GM12878 (cell line): ENCODE data around the gene ASB2. TPM values are rescaled to one million over a fixed set of nuclear protein-coding genes. Genes with fewer than 3 reads are reported as not detected.

Experiments used
- ATAC-seq: fragments of 200-7000 bp; cut with Tn5 transposase; 3 replicates; pipeline ENCODE4 v1.9.1; 2020; ENCODE audit warnings: mild to moderate bottlenecking, moderate library complexity
- BruUV-seq: library from RNA; stranded (reverse); fragments of 400-500 nt; replicated peaks from 2 replicates; lab custom pipeline; 2021; lab: Mats Ljungman, UMichigan
- CTCF ChIA-PET: fragments of 300-600 bp; sonication (Branson Sonifier 250); formaldehyde crosslinking; extraction: SDS; loops from one replicate; lab custom pipeline; 2021; ENCODE audit warnings: inconsistent platforms; lab: Yijun Ruan, JAX
- POLR2A ChIA-PET: fragments of 350-600 bp; formaldehyde crosslinking; extraction: SDS; loops from one replicate; lab custom pipeline; 2021; ENCODE audit warnings: inconsistent platforms; lab: Charles Lee
- RAD21 ChIA-PET: fragments of 300-600 bp; sonication (Branson Sonifier 250); formaldehyde crosslinking; loops from one replicate; lab custom pipeline; 2023; ENCODE audit warnings: antibody characterized with exemption; ENCODE audit not compliant: unreplicated experiment; lab: Charles Lee
- SMC1A ChIA-PET: fragments of 300-600 bp; sonication (Branson Sonifier 250); formaldehyde crosslinking; loops from one replicate; lab custom pipeline; 2023; ENCODE audit not compliant: unreplicated experiment, uncharacterized antibody; lab: Charles Lee
- DNase-seq: peaks from one replicate; pipeline ENCODE4 v3.0.0-alpha.2; 2011; ENCODE audit warnings: low read depth, low spot score
- FAIRE-seq: peaks from 3 replicates; lab custom pipeline; 2011; peaks lifted over from hg19 to GRCh38; lab: Jason Lieb, UNC
- H2AFZ ChIP-seq: 2 replicates; pipeline ENCODE4 v1.6.0; 2011; ENCODE audit warnings: low read depth, low read length, control low read depth; ENCODE audit not compliant: control insufficient read depth
- H3K27ac ChIP-seq: 2 replicates; pipeline ENCODE4 v1.5.1; 2011; ENCODE audit warnings: control low read depth; ENCODE audit not compliant: control insufficient read depth, insufficient read depth
- H3K27me3 ChIP-seq, 2 experiments: replicated peaks in 1 of 2; 2 replicates each; pipeline versions ENCODE4 v1.6.0 to v1.6.1; 2011; ENCODE audit warnings: low read length in 1 of 2; ENCODE audit not compliant: control insufficient read depth in 2 of 2, insufficient read depth in 2 of 2
- H3K36me3 ChIP-seq, 2 experiments: 2 replicates each; pipeline ENCODE4 v1.5.1; 2011; ENCODE audit warnings: low read length in 1 of 2; ENCODE audit not compliant: control insufficient read depth in 2 of 2, insufficient read depth in 2 of 2
- H3K4me1 ChIP-seq: 2 replicates; pipeline ENCODE4 v1.6.1; 2011; ENCODE audit warnings: mild to moderate bottlenecking, low read length, moderate library complexity, mixed read lengths; ENCODE audit not compliant: control insufficient read depth, insufficient read depth
- H3K4me2 ChIP-seq: 2 replicates; pipeline ENCODE4 v1.6.0; 2011; ENCODE audit warnings: control low read depth; ENCODE audit not compliant: control insufficient read depth, insufficient read depth
- H3K4me3 ChIP-seq: fragments of 200-600 bp; sonication (generic); 2 replicates; pipeline ENCODE4 v1.5.1; 2016
- H3K79me2 ChIP-seq: 2 replicates; pipeline ENCODE4 v1.6.0; 2011; ENCODE audit warnings: low read length; ENCODE audit not compliant: control insufficient read depth, insufficient read depth
- H3K9ac ChIP-seq: 2 replicates; pipeline ENCODE4 v1.8.0; 2011; ENCODE audit warnings: low read length, control low read depth, mixed read lengths; ENCODE audit not compliant: control insufficient read depth, insufficient read depth
- H3K9me3 ChIP-seq: replicated peaks from 3 replicates; pipeline ENCODE4 v1.5.1; 2011; ENCODE audit warnings: mild to moderate bottlenecking, low read length; ENCODE audit not compliant: control insufficient read depth, insufficient read depth
- H4K20me1 ChIP-seq: 2 replicates; pipeline ENCODE4 v1.6.0; 2011; ENCODE audit not compliant: control insufficient read depth, insufficient read depth
- CREM ChIP-seq: IDR thresholded peaks from 2 replicates; pipeline ENCODE4 v1.6.1; 2014; ENCODE audit warnings: antibody characterized with exemption, low read depth
- EGR1 ChIP-seq, 2 experiments: IDR thresholded peaks; 1 replicate in 1 of 2; 2 replicates in 1 of 2; pipeline ENCODE4 v1.6.1; 2011 to 2012; ENCODE audit warnings: low read depth in 2 of 2, low read length in 2 of 2, borderline replicate concordance in 1 of 2, mild to moderate bottlenecking in 1 of 2, moderate library complexity in 1 of 2
- HCFC1 ChIP-seq: fragments of 150-350 bp; IDR thresholded peaks from 2 replicates; pipeline ENCODE4 v1.6.1; 2014; ENCODE audit warnings: low read length
- MXI1 ChIP-seq: fragments of 150-350 bp; IDR thresholded peaks from 2 replicates; pipeline ENCODE4 v1.6.1; 2011; ENCODE audit warnings: low read depth, mild to moderate bottlenecking, inconsistent platforms, low read length, improper control_type of control experiment
- TCF7 ChIP-seq: IDR thresholded peaks from 2 replicates; pipeline ENCODE4 v1.6.1; 2014; ENCODE audit warnings: antibody characterized with exemption, borderline replicate concordance
- ZNF384 ChIP-seq: IDR thresholded peaks from 2 replicates; pipeline ENCODE4 v1.6.1; 2012; ENCODE audit warnings: low read depth, mild to moderate bottlenecking, low read length, improper control_type of control experiment, borderline replicate concordance
- WGBS: methylation state at CpG from one replicate; pipeline ENCODE4 v1.1.6; 2016; ENCODE audit warnings: low lambda C conversion rate; ENCODE audit not compliant: insufficient replicate concordance, insufficient coverage; ENCODE audit errors: missing lambda C conversion rate; 5-methylcytosine and 5-hydroxymethylcytosine counted together
- in situ Hi-C: fragments of 300-500 bp; cut with MboI; formaldehyde crosslinking; loops from 9 replicates; pipeline ENCODE4 v1.14.3; 2018; ENCODE audit warnings: mixed read lengths
- intact Hi-C: fragments of 100-400 bp; cut with micrococcal nuclease; formaldehyde crosslinking; loops from one replicate; pipeline ENCODE4 v1.14.2; 2022; ENCODE audit not compliant: unreplicated experiment
- polyA plus RNA-seq, 11 experiments: library from polyadenylated mRNA; depleted of rRNA in 4 of 11; unstranded in 6 of 11; stranded (reverse) in 5 of 11; fragments of >200 nt; fragmentation: Nextera tagmentation in 4 of 11; fragmentation: Illumina TruSeq in 1 of 11; extraction: Ambion mirVana in 4 of 11; extraction: Trizol in 1 of 11; gene quantifications; 1 replicate in 1 of 11; 2 replicates in 10 of 11; pipeline versions ENCODE4 v1.2.1 to v1.2.3, GENCODE V29; 2011 to 2016; ENCODE audit warnings: inconsistent platforms in 2 of 11, missing spikeins in 2 of 11, low read depth in 1 of 11
- total RNA-seq, 4 experiments: library from RNA; depleted of rRNA in 3 of 4; stranded (reverse); fragments of >200 nt in 3 of 4; fragmentation: Illumina TruSeq in 1 of 4; extraction: Trizol in 1 of 4; gene quantifications; 2 replicates each; pipeline versions ENCODE4 v1.2.1 to v1.2.3, GENCODE V29; 2013 to 2021
- TF ChIP-seq, protein P1 (sequence below): IDR thresholded peaks from 2 replicates; pipeline ENCODE4 v1.6.1; 2012; ENCODE audit warnings: low read depth, low read length, improper control_type of control experiment

Gene ASB2
- total and polyA plus RNA-seq, 10 of the 15 experiments (the other 5 are each of a cell fraction or from before 2014, with no cell fraction given), result 3.0 to 54.8 (median 33.5) TPM

GRCh38 chr14:93941293-93941910 is 35.0 kb downstream of the ASB2 start:
- H3K36me3 ChIP-seq, result peaks cover 0 to 2% of the 10 kb centered on the region in 2 experiments; a peak in 3 of 4 replicates
- ChIA-PET RAD21 (interaction anchor here (1.1 to 13.9 kb wide), 4 partner anchors 18 to 60 kb away, joined by 3 to 344 read pairs (median 107); partner anchors contain the start of gene CCDC197), SMC1A (interaction anchor here (0.7 to 10.5 kb wide), 7 partner anchors 10 to 63 kb away, joined by 4 to 184 read pairs (median 46); partner anchors contain the start of gene CCDC197), CTCF (interaction anchor here (2.2 to 12.1 kb wide), 9 partner anchors 10 to 195 kb away, joined by 21 to 541 read pairs (median 46); partner anchors contain the start of genes ASB2, CCDC197 and OTUB2), POLR2A (interaction anchor here (1.3 to 2.1 kb wide), 2 partner anchors 15 to 29 kb away, joined by 3 to 5 read pairs; no protein-coding TSS in a partner anchor)
- DNase-seq (no peak), ATAC-seq (no peak), FAIRE-seq (no peak)
- H4K20me1 ChIP-seq, result no peaks in the 10 kb centered on the region
- H3K9ac ChIP-seq, result no peak overlapping the region
- TF ChIP-seq MXI1 (no peak), EGR1 (IDR thresholded peaks at IDR 0.05; ENCODE audit: borderline replicate concordance in 1 of 2, low read depth in 2 of 2, low read length in 2 of 2) (no peak), HCFC1 (no peak), ZNF384 (no peak), CREM (no peak), TCF7 (no peak)
- TF ChIP-seq, protein P1, sequence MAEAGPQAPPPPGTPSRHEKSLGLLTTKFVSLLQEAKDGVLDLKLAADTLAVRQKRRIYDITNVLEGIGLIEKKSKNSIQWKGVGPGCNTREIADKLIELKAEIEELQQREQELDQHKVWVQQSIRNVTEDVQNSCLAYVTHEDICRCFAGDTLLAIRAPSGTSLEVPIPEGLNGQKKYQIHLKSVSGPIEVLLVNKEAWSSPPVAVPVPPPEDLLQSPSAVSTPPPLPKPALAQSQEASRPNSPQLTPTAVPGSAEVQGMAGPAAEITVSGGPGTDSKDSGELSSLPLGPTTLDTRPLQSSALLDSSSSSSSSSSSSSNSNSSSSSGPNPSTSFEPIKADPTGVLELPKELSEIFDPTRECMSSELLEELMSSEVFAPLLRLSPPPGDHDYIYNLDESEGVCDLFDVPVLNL, result no peak
- H2AFZ ChIP-seq, result no peak overlapping the region
- in situ Hi-C loops, result loop anchor here (5.0 kb wide), 1 partner anchor 61 kb away; no protein-coding TSS in a partner anchor
- no peaks in the 10 kb centered on the region for H3K27me3 ChIP-seq
- no peaks in the 10 kb centered on the region; the same call in 2 of the 3 replicates for H3K9me3 ChIP-seq
- BruUV-seq, result no TSS peak
- 53% methylated on average over 16 of the region's 16 CpGs for WGBS
- H3K4me1 ChIP-seq, result peaks cover 11% of the 10 kb centered on the region
- H3K79me2 ChIP-seq, result no peaks in the 10 kb centered on the region
- no peak overlapping the region for H3K4me3 ChIP-seq
- H3K4me2 ChIP-seq, result no peak overlapping the region
- no peak overlapping the region for H3K27ac ChIP-seq
- intact Hi-C loops, result no loop called here
